HG03354 (cell line): ENCODE results near the gene WDR90.

Source experiments
- ATAC-seq: cut with Tn5 transposase; IDR thresholded peaks from one replicate; pipeline ENCODE4 v1.9.1; 2021; ENCODE audit warnings: mild to moderate bottlenecking; ENCODE audit not compliant: unreplicated experiment, poor library complexity, severe bottlenecking

WDR90 gene

DNA sequence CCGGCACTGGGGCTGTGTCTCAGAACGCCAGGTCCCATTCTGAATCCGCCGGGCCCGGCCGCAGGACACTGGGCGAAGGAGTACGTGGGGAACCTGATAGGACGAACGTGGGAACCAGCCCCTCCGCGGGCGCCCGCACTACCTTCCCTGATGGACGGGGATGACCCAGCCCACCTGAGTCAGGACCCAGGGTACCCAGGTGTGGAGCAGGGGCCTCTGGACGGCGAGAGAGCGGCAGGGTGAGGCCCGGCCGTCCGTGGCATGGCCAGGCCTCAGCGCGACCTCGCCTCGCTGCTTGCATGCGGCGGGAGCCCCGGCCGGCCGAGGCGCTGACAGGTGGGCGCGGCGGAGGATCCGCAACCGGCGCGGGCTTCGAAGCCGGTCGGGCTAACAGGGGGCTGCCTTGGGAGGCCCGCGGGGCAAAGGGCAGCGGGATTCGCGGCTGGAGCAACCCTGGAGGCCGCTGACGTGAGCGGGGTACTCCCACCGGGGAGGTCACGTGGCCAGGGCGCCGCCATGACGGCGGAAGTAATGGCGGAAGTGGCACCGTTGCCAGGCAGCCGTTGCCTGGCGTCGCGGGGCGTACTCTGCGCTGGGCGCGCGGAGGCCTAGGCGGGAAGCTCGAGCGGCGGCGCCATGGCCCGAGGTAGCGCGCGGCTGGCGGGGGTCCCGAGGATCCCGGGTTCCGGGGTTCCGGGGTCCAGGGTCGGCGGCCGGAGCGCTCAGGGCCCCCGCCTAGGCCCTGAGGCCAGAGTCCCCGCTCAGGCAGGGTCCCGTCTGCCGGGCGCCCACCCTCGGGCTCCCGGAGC is at the start of gene WDR90:
WDR90 (plus strand) TSS at position 585 of the 809 bp plus-strand sequence; CDS start at position 637, 52 bp downstream.
- peak; percentile 79 for ATAC-seq

- no peak for ATAC-seq
Measured at GRCh38 chr16:600781-601180, 48.4 kb upstream of the WDR90 start.

DNA sequence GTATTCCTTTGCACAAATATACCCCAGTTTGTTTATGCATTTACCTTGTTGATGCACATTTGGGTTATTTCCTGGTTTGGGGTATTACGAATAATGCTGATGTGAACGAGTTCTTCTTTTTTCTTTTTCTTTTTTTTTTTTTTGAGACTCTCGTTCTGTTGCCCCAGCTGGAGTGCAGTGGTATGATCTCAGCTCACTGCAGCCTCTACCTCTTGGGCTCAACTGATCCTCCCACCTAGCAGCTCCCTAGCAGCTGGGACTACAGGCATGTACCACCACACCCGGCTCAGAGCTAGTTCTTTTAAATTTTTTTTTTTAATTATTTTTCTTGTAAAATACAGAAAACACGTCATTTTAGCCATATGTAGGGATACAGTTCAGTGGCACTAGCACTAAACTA is 45.2 kb upstream of the WDR90 start:
- ATAC-seq, result no peak

DNA sequence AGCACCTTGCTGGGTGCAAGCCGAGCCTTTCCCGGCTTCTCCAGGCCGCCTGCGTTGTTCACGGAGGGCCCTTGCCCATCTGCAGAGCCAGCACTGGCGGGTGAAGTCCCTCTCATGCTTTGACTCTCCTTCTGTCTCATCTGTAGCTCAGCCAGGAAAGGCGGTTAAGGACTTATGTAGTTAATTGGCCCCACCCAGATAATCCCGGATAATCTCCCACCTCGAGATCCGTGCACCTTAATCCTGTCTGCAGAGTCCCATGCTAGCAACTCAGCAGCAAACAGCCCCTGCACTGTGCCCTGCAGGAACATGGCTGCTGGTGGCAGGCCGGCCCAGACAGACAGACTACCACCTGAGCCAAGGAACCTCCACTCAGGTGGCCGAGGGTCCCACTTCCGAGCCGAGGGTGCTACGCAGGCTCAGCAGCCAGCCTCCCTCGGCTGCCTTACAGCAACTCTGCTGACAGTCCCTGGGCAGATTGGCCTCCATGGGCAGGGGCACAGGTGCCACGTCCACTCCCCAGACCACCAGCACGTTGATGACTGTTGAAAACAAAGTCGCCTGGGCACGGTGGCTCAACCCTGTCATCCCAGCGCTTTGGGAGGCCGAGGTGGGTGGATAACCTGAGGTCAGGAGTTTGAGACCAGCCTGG is 42.4 kb upstream of the WDR90 start:
- ATAC-seq, result no peak

DNA sequence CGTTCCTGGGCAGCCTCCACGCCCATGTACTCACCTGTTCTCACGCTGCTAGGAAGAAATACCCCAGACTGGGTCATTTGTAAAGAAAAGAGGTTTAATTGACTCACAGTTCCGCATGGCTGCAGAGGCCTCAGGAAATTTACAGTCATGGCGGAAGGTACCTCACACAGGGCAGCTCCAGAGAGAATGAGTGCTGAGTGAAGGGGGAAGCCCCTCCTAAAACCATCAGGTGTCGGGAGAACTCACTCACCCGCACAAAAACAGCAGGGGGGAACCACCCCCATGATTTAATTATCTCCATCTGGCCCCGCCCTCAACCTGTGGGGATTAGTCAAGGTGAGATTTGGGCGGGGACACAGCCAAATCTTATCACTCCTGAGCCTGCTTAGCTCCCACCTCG is 41.1 kb upstream of the WDR90 start:
- no peak for ATAC-seq

- ATAC-seq, result no peak
Measured at GRCh38 chr16:609316-609715, 39.8 kb upstream of the WDR90 start.

- no peak for ATAC-seq
Measured at GRCh38 chr16:609984-610383, 39.2 kb upstream of the WDR90 start.

DNA sequence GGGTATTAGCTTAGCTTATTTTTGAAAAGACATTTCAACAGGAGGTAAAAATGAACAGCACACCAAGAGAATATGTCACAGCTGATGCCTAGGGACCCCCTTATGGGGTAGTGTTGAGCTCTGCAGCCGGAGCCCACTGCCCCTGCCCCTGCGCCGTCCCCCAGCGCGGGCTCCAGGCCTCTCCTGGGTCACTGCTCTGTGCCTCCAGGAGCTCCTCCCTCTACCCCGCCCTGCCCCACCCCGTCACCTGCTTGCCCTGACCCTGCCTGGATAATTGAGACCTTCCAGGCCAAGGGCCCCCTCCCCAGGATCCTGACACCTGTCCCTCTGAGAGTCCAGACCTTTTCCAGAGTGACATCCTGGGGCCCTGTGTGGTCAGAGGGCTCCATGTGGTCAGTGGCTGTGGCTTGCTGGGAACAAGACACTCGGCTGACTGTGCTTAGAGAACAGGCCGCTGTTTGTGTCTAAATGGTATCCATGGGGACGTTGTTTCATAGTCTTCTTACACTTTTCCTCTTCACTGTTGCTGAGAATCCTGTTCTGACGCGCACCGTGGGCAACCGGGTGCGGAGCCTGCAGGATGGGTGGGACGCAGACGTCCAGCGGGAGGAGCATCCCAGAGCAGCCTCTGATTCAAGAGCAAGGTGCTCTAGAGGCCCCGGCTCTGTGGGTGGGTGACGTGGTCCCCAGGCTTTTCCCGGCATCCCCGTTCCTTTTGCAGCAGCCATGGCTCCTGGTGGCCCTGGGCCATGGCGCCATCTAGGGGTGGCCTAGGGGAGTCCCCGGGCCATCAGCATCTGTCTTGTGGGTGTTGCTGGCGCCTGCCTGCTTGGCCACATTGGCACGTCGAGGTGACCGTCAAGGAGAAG is 38.4 kb upstream of the WDR90 start:
- ATAC-seq, result no peak

GRCh38 chr16:615122-615521 is 34.0 kb upstream of the WDR90 start:
- ATAC-seq, result no peak

GRCh38 chr16:616733-617586 is 32.2 kb upstream of the WDR90 start:
- no peak for ATAC-seq

DNA sequence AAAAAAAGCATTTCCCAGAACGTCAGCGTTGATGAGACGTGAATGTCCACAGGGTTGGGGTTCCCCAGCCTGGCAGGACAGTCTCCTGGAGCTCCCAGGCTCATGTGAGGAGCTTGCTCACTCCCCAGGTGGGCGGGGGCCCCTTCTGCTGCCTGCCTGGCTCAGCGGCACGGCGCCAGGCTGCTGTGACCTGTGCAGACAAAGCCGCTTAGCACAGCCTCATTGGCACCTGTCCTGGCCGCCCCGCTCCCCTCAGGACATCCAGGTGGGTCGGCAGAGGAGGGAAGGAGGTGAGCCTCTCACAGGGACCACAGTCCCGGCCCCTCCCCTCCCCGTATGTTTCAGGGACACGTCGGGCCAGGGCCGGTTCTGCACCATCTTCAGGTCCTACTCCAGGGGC is 31.3 kb upstream of the WDR90 start:
- ATAC-seq, result no peak

DNA sequence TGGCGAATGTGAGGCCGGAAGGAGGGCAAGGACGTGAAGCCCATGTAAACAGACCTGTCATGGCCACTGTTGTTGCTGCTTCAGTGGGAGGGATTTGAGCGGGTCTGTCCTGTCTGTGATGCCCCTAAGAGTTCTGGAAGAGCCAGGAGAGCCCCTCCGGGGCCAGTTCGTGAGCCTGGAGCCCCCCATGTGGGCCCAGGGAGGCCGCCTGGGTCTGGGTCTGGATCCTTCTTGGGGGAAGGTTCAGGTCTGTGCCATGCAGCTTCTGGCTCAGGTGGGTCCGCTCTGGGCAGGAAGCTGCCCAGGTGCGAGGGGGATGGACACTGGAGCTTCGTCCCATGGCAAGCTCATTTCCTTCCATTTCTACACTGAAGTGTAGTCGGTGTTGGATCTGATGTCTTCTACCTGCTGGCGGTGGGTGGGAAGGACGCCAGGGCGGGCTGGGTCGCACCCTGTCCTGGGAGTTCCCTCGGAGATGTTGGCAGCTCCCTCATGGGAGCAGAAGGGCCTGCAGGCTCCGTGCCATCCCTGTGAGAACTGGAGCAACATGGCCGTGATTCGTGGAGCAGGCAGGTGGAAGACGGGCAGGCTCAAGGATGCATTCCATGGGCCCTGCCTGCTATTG is 29.6 kb upstream of the WDR90 start:
- no peak for ATAC-seq

DNA sequence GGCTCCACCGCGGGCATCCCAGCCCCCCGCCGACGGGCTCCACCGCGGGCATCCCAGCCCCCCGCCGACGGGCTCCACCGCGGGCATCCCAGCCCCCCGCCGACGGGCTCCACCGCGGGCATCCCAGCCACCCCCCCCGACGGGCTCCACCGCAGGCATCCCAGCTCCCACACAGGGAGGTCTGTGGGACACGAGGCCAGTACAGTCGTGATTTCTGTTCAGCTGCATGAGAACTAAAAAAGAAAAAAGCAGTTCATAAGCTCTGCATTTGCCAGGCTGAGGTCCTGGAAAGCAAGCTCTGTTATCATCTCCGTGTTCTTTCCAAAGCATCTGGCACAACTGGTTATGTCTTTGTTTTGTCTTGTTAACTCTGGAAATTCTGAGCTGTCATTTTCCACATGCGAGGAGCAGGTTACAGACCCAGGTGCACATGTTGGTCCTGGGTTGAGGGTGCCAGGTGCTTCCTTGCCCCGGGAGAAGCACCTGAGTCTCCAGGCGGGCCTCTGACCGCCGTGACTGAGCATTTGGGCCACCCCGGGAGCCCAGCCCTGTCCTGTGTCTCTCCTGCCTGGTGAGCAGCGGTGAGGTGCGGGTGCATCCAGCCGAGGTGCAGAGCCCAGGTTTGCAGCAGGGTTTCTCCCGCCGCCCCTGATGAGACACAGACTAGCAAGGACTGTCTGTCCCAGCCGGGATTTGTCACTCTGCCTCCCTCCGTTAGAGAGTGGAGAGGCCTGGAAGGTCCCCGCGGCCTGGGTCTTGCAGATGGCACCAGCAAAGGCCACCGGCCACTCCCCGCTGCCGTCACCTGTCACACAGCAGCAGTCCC is 28.3 kb upstream of the WDR90 start:
- no peak for ATAC-seq

GRCh38 chr16:621526-622105 is 27.5 kb upstream of the WDR90 start:
- ATAC-seq, result no peak

DNA sequence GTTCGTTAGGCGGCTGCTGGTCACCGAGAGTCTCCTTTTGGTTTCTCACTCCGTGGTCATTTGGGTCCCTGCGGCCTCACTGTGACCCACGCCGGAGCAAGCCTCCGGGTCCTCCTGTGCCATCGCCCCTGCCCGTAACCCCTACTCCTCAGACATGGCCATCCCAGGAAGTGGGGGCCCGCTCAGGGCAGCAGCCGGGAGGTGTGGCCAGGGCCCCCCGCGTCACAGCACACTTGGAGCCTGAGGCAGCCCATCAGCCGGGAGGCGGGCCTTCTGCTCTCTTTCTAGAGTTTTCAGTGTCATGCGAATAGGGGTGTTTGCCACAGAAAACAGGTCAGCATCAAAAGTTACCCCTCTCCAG is 26.3 kb upstream of the WDR90 start:
- no peak for ATAC-seq

GRCh38 chr16:624526-625070 is 24.6 kb upstream of the WDR90 start:
- ATAC-seq, result no peak

- no peak for ATAC-seq
Measured at GRCh38 chr16:625117-625976, 23.8 kb upstream of the WDR90 start.
